K562 (cell line): ENCODE measurements around the gene CAMK2B.

Experiments
- BHLHE40 ChIP-seq: IDR thresholded peaks from 2 replicates; pipeline ENCODE4 v1.6.1; 2011; ENCODE audit warnings: low read length, improper control_type of control experiment
- CBX8 ChIP-seq: fragments of 200-600 bp; sonication (generic); IDR thresholded peaks from 2 replicates; pipeline ENCODE4 v1.6.1; 2012; ENCODE audit warnings: borderline replicate concordance, mixed run types, low read depth, mild to moderate bottlenecking, moderate library complexity, mixed read lengths, low read length, control low read depth, inconsistent platforms; ENCODE audit not compliant: poor library complexity, severe bottlenecking; ENCODE audit errors: extremely low read depth
- ETS1 ChIP-seq: conservative IDR thresholded peaks from 2 replicates; pipeline ENCODE4 v1.6.1; 2011; ENCODE audit warnings: low read depth, mild to moderate bottlenecking, low read length; ENCODE audit not compliant: control insufficient read depth
- FOXM1 ChIP-seq, 2 experiments: fragments of 450-650 bp in 1 of 2; sonication (generic) in 1 of 2; formaldehyde crosslinking in 1 of 2; IDR thresholded peaks; 2 replicates each; pipeline versions ENCODE4 v1.6.1 to v1.9.0; 2017 to 2022; ENCODE audit warnings: low read depth in 2 of 2, mild to moderate bottlenecking in 2 of 2, missing genetic modification reagents in 1 of 2, moderate library complexity in 1 of 2
- PRPF4 ChIP-seq: fragments of 200-400 bp; formaldehyde crosslinking; IDR thresholded peaks from one replicate; pipeline ENCODE4 v1.6.1; 2017; ENCODE audit warnings: low read length, low read depth, mild to moderate bottlenecking; ENCODE audit not compliant: insufficient read depth, poor library complexity, severe bottlenecking
- XRCC3 ChIP-seq: fragments of 450-650 bp; IDR thresholded peaks from 2 replicates; pipeline ENCODE4 v1.6.1; 2017; ENCODE audit warnings: mild to moderate bottlenecking, moderate library complexity
- ZBTB1 ChIP-seq: sonication (generic); formaldehyde crosslinking; IDR thresholded peaks from 2 replicates; pipeline ENCODE4 v1.8.1; 2023; ENCODE audit warnings: missing genetic modification reagents, low read depth, mild to moderate bottlenecking, borderline replicate concordance
- ZNF274 ChIP-seq: IDR thresholded peaks from 2 replicates; pipeline ENCODE4 v1.6.1; 2011; ENCODE audit warnings: low read depth, mild to moderate bottlenecking, low read length, moderate library complexity, borderline replicate concordance
- TF ChIP-seq, protein P1 (sequence below): sonication (generic); formaldehyde crosslinking; IDR thresholded peaks from 2 replicates; pipeline ENCODE4 v1.8.1; 2023; ENCODE audit warnings: mild to moderate bottlenecking, missing genetic modification reagents, moderate library complexity
- TF ChIP-seq, protein P2 (sequence below): fragments of 200-800 bp; sonication (Bioruptor generic); IDR thresholded peaks from 2 replicates; pipeline ENCODE4 v1.6.1; 2017; ENCODE audit warnings: missing genetic modification characterization, missing compliant biosample characterization
- TF ChIP-seq, protein P3 (sequence below), 2 experiments: IDR thresholded peaks; 2 replicates each; pipeline ENCODE4 v1.6.1; 2012; ENCODE audit warnings: improper control_type of control experiment in 2 of 2, low read depth in 2 of 2, low read length in 2 of 2, borderline replicate concordance in 1 of 2

GRCh38 chr7:44329081-44329480, 3.7 kb upstream of the CAMK2B start:
- TF ChIP-seq ZNF274 (no peak), ETS1 (no peak), BHLHE40 (no peak), ZBTB1 (CRISPR knock-in tag) (no peak), PRPF4 (no peak), FOXM1 (IDR thresholded peaks at IDR 0.05; ENCODE audit: low read depth) (no peak), FOXM1 (CRISPR knock-in tag; IDR thresholded peaks at IDR 0.05; ENCODE audit: low read depth) (no peak), XRCC3 (no peak), CBX8 (no peak)
- TF ChIP-seq, protein P1, sequence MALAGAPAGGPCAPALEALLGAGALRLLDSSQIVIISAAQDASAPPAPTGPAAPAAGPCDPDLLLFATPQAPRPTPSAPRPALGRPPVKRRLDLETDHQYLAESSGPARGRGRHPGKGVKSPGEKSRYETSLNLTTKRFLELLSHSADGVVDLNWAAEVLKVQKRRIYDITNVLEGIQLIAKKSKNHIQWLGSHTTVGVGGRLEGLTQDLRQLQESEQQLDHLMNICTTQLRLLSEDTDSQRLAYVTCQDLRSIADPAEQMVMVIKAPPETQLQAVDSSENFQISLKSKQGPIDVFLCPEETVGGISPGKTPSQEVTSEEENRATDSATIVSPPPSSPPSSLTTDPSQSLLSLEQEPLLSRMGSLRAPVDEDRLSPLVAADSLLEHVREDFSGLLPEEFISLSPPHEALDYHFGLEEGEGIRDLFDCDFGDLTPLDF = no peak
- TF ChIP-seq, protein P2, sequence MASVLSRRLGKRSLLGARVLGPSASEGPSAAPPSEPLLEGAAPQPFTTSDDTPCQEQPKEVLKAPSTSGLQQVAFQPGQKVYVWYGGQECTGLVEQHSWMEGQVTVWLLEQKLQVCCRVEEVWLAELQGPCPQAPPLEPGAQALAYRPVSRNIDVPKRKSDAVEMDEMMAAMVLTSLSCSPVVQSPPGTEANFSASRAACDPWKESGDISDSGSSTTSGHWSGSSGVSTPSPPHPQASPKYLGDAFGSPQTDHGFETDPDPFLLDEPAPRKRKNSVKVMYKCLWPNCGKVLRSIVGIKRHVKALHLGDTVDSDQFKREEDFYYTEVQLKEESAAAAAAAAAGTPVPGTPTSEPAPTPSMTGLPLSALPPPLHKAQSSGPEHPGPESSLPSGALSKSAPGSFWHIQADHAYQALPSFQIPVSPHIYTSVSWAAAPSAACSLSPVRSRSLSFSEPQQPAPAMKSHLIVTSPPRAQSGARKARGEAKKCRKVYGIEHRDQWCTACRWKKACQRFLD (CRISPR knock-in tag) = no peak
- TF ChIP-seq, protein P3, sequence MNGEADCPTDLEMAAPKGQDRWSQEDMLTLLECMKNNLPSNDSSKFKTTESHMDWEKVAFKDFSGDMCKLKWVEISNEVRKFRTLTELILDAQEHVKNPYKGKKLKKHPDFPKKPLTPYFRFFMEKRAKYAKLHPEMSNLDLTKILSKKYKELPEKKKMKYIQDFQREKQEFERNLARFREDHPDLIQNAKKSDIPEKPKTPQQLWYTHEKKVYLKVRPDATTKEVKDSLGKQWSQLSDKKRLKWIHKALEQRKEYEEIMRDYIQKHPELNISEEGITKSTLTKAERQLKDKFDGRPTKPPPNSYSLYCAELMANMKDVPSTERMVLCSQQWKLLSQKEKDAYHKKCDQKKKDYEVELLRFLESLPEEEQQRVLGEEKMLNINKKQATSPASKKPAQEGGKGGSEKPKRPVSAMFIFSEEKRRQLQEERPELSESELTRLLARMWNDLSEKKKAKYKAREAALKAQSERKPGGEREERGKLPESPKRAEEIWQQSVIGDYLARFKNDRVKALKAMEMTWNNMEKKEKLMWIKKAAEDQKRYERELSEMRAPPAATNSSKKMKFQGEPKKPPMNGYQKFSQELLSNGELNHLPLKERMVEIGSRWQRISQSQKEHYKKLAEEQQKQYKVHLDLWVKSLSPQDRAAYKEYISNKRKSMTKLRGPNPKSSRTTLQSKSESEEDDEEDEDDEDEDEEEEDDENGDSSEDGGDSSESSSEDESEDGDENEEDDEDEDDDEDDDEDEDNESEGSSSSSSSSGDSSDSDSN (IDR thresholded peaks at IDR 0.05; ENCODE audit: borderline replicate concordance in 1 of 2, low read depth in 2 of 2, low read length in 2 of 2) = no peak
